Spleen (tissue), 7 donors: ENCODE data around the gene CFAP74.

Source experiments
- POLR2A ChIP-seq, 3 donors: fragments of 450-650 bp; IDR thresholded peaks; one replicate each; pipeline ENCODE4 v1.5.1; 2017; ENCODE audit warnings: antibody characterized with exemption in 3 of 3, mild to moderate bottlenecking in 1 of 3
- TF ChIP-seq, protein P1 (sequence below), 11 experiments: fragments of 200-600 bp in 7 of 11; fragments of 450-650 bp in 4 of 11; sonication (generic) in 4 of 11; IDR thresholded peaks in 8 of 11; conservative IDR thresholded peaks in 3 of 11; 1 replicate in 7 of 11; 2 replicates in 4 of 11; pipeline versions ENCODE4 v1.4.0 to v1.8.0; 2016 to 2021; ENCODE audit warnings: antibody characterized with exemption in 11 of 11, inconsistent platforms in 4 of 11, mild to moderate bottlenecking in 1 of 11
- donor health status: DM: no; HTN: no; CAD: no; lungs with moderate emphysema.
- donor health status: DM: no; HTN: no; CAD: no.
- donor health status: DM: no; HTN: no; CAD: no.

- TF ChIP-seq, protein P1, sequence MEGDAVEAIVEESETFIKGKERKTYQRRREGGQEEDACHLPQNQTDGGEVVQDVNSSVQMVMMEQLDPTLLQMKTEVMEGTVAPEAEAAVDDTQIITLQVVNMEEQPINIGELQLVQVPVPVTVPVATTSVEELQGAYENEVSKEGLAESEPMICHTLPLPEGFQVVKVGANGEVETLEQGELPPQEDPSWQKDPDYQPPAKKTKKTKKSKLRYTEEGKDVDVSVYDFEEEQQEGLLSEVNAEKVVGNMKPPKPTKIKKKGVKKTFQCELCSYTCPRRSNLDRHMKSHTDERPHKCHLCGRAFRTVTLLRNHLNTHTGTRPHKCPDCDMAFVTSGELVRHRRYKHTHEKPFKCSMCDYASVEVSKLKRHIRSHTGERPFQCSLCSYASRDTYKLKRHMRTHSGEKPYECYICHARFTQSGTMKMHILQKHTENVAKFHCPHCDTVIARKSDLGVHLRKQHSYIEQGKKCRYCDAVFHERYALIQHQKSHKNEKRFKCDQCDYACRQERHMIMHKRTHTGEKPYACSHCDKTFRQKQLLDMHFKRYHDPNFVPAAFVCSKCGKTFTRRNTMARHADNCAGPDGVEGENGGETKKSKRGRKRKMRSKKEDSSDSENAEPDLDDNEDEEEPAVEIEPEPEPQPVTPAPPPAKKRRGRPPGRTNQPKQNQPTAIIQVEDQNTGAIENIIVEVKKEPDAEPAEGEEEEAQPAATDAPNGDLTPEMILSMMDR (IDR thresholded peaks at IDR 0.05 in 8 of 11, conservative IDR thresholded peaks at IDR 0.05 in 3 of 11) = no peak
- TF ChIP-seq POLR2A (IDR thresholded peaks at IDR 0.05) = no peak
Measured at GRCh38 chr1:1893291-1893985, 110.1 kb downstream of the CFAP74 start.
